PFSK-1 (cell line): ENCODE results near the gene DISC1.

Experiments used
- FOXP2 ChIP-seq: optimal IDR thresholded peaks from 2 replicates; pipeline ENCODE3; 2011; ENCODE audit warnings: borderline replicate concordance, control low read depth, inconsistent platforms; ENCODE audit not compliant: insufficient read depth; ENCODE audit errors: extremely low read length, extremely low read depth
- POLR2AphosphoS5 ChIP-seq: IDR thresholded peaks from 2 replicates; pipeline ENCODE4 v1.6.1; 2012; ENCODE audit warnings: low read depth, mild to moderate bottlenecking, control low read depth, low read length, moderate library complexity
- REST ChIP-seq, 2 experiments: IDR thresholded peaks; 2 replicates each; pipeline versions ENCODE4 v1.6.1 to v1.8.0; 2011 to 2012; ENCODE audit warnings: low read depth in 2 of 2, low read length in 2 of 2, control low read depth in 1 of 2, inconsistent platforms in 1 of 2, mild to moderate bottlenecking in 1 of 2, moderate library complexity in 1 of 2; ENCODE audit not compliant: insufficient read depth in 1 of 2
- SIN3A ChIP-seq: IDR thresholded peaks from 2 replicates; pipeline ENCODE4 v1.6.1; 2012; ENCODE audit warnings: mild to moderate bottlenecking, low read length, moderate library complexity, borderline replicate concordance; ENCODE audit not compliant: insufficient read depth
- TAF1 ChIP-seq: IDR thresholded peaks from 2 replicates; pipeline ENCODE4 v1.6.1; 2012; ENCODE audit warnings: low read length, control low read depth, borderline replicate concordance; ENCODE audit not compliant: insufficient read depth

DISC1 gene

GRCh38 chr1:231983588-231984193, 357.1 kb downstream of the DISC1 start:
- TF ChIP-seq POLR2AphosphoS5 (no peak), TAF1 (no peak), SIN3A (no peak), REST (IDR thresholded peaks at IDR 0.05; ENCODE audit: insufficient read depth in 1 of 2, low read depth in 2 of 2, low read length in 2 of 2) (no peak), FOXP2 (no peak)

GRCh38 chr1:231985296-231986023, 358.9 kb downstream of the DISC1 start:
- TF ChIP-seq FOXP2: no peak
- no peak for TF ChIP-seq REST (IDR thresholded peaks at IDR 0.05; ENCODE audit: insufficient read depth in 1 of 2, low read depth in 2 of 2, low read length in 2 of 2)
- no peak for TF ChIP-seq TAF1
- TF ChIP-seq POLR2AphosphoS5: no peak
- TF ChIP-seq SIN3A: no peak

GRCh38 chr1:231986631-231987336, 360.2 kb downstream of the DISC1 start:
- no peak for TF ChIP-seq FOXP2
- TF ChIP-seq POLR2AphosphoS5: no peak
- TF ChIP-seq REST (IDR thresholded peaks at IDR 0.05; ENCODE audit: insufficient read depth in 1 of 2, low read depth in 2 of 2, low read length in 2 of 2): no peak
- TF ChIP-seq TAF1: no peak
- TF ChIP-seq SIN3A: no peak

- TF ChIP-seq SIN3A: no peak
- no peak for TF ChIP-seq FOXP2
- no peak for TF ChIP-seq TAF1
- TF ChIP-seq REST (IDR thresholded peaks at IDR 0.05; ENCODE audit: insufficient read depth in 1 of 2, low read depth in 2 of 2, low read length in 2 of 2): no peak
- no peak for TF ChIP-seq POLR2AphosphoS5
Measured at GRCh38 chr1:231990388-231990787, 363.8 kb downstream of the DISC1 start.
